Activated naive CD4-positive, alpha-beta T cell treated with anti-CD3 and anti-CD28 coated beads, Interleukin-2, amount 10 ng/mL, durations not matched to agents 7 days and 5 days (primary cell): ENCODE results near the gene CACNA1H.
A peak's percentile ranks its signal among the peaks of the same experiment; 100 is the strongest.
"Not testable (repeated sequence)": the region's sequence is repeated elsewhere in the genome, so short reads cannot be mapped to it uniquely, and the experiment has no call there.

Experiments
- CTCF ChIA-PET: fragments of 350-600 bp; sonication (Branson Sonifier 250); formaldehyde crosslinking; loops from one replicate; lab custom pipeline; 2021; ENCODE audit warnings: antibody characterized with exemption; lab: Charles Lee
- DNase-seq: peaks from one replicate; pipeline ENCODE4 v3.0.0-alpha.2; 2020
- H3K27ac Mint-ChIP-seq: one replicate; pipeline ENCODE4 v1.8.0; 2021; ENCODE audit warnings: mild to moderate bottlenecking, moderate library complexity, mixed read lengths
- H3K27me3 Mint-ChIP-seq: one replicate; pipeline ENCODE4 v1.8.0; 2021; ENCODE audit warnings: mild to moderate bottlenecking, mixed read lengths
- H3K36me3 Mint-ChIP-seq: one replicate; pipeline ENCODE4 v1.8.0; 2021; ENCODE audit warnings: mixed read lengths
- H3K4me1 Mint-ChIP-seq: one replicate; pipeline ENCODE4 v1.8.0; 2021; ENCODE audit warnings: mixed read lengths
- H3K4me3 Mint-ChIP-seq: one replicate; pipeline ENCODE4 v1.8.0; 2021; ENCODE audit warnings: mild to moderate bottlenecking, moderate library complexity, mixed read lengths
- H3K9me3 Mint-ChIP-seq: one replicate; pipeline ENCODE4 v1.8.0; 2021; ENCODE audit warnings: mixed read lengths

CACNA1H gene

GRCh38 chr16:1258906-1259759 is 106.2 kb downstream of the CACNA1H start:
- no peaks in the 10 kb centered on the region for H3K36me3 Mint-ChIP-seq
- no peak overlapping the region for H3K4me3 Mint-ChIP-seq
- H3K27me3 Mint-ChIP-seq, result peaks cover 48% of the 10 kb centered on the region
- H3K9me3 Mint-ChIP-seq, result no peaks in the 10 kb centered on the region
- H3K4me1 Mint-ChIP-seq, result peaks cover 5% of the 10 kb centered on the region
- H3K27ac Mint-ChIP-seq, result no peak overlapping the region
- CTCF ChIA-PET, result no interaction called here
- peak; percentile 26 for DNase-seq

GRCh38 chr16:1259760-1260068 is 106.8 kb downstream of the CACNA1H start:
- Mint-ChIP-seq H3K27me3 (peaks cover 48% of the 10 kb centered on the region), H3K27ac (no peak overlapping the region), H3K4me3 (no peak overlapping the region), H3K36me3 (no peaks in the 10 kb centered on the region), H3K9me3 (peaks cover 5% of the 10 kb centered on the region), H3K4me1 (peaks cover 5% of the 10 kb centered on the region)
- CTCF ChIA-PET, result no interaction called here
- DNase-seq, result no peak

DNA sequence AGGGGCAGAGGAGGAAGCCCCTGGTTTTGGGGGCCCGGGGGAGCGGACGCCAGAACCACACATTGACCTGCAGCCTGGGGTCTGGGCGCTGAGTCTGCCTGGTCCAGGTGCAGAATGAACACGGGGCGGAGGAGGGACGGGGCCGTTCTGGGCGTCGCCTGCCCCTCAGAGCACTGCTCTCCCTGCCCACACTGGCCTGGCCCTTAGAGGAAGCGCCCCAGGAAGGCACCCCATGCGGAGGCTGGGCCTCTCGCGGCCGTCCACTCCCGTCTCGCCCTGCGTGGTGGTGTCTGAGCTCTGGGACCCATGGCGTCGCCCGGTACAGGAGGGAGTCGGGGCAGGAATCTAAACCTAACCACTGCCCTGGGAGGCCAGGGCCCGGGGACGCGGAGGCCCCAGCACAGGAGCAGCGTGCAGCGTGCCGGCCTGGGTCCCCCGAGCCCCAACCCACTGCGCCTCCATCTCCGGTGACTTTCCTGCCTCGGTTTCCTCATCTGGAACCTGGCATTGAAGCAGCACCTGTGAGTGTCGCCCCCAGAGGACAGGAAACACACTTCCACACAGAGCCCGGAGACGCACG is 107.3 kb downstream of the CACNA1H start:
- Mint-ChIP-seq H3K9me3 (peaks cover 9% of the 10 kb centered on the region), H3K4me1 (peaks cover 5% of the 10 kb centered on the region), H3K27me3 (peaks cover 48% of the 10 kb centered on the region), H3K4me3 (no peak overlapping the region), H3K27ac (no peak overlapping the region), H3K36me3 (no peaks in the 10 kb centered on the region)
- CTCF ChIA-PET, result no interaction called here
- no peak for DNase-seq

DNA sequence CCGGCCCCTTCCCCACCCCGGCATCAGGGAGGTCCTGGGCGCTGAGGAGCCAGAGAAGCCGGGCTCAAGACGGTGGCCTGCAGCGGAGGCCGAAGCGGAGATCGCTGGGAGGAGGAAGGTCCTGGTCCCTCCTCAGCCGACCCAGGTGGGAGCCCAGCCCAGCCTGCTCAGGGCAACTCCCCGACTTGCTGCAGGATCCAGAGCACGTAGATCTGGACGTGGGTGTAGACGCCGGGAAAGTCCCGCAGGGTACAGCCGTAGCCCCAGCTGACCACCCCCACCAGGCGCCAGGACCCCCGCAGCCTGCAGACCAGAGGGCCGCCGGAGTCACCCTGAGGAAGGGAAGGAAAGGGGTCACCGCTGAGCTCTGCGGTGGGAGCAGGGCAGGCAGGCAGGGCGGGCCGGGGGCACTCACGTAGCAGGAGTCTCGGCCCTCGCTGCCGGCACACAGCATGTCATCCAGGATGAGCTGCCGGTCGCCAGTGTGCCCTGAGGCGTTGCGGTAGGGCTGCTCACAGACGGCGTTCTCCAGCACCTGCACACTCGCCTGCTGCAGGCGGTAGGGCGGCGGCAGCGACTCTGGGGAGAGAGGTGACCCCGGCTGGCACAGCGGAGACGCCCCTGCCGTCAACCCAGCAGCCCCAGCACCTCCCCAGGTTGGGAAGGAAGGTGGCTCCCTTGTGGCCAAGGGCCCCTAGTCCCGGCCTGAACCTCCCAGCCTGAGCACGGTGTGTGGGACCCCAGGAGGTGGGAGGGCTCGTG is 108.4 kb downstream of the CACNA1H start:
- Mint-ChIP-seq H3K27ac (no peak overlapping the region), H3K9me3 (peaks cover 11% of the 10 kb centered on the region), H3K4me1 (peaks cover 5% of the 10 kb centered on the region), H3K36me3 (no peaks in the 10 kb centered on the region), H3K4me3 (no peak overlapping the region), H3K27me3 (peaks cover 48% of the 10 kb centered on the region)
- CTCF ChIA-PET, result no interaction called here
- DNase-seq, result no peak

DNA sequence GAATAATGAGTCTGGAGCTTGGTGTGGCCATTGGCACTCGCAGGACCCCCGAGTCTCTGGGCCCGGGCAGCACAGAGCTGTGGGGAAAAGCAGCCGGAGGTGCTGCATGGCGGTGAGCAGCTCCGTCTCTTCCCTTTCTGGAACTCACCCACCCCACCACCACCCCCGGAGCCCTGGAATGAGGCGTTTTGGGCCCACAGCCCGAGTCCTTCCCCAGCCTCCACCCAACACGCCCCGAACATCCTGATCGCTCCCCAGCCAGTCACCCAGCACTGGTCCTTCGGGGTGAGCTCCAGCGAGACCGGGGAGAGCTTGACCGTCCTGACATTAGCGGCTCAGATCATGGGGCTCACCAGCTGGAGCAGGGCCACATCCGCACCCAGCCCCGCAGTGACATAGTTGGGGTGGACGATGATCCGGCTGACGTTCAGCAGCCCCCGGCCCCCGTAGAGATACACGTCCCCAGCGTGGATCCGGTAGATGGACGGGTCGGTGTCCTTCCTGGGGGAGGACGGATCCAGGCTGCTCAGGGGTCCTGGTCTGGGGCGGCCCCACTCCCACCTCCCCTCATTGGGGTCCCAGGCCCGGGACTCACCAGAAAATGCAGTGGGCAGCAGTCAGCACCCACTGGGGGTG is 109.4 kb downstream of the CACNA1H start:
- Mint-ChIP-seq H3K27me3 (peaks cover 51% of the 10 kb centered on the region), H3K4me1 (peaks cover 5% of the 10 kb centered on the region), H3K36me3 (no peaks in the 10 kb centered on the region), H3K9me3 (peaks cover 11% of the 10 kb centered on the region), H3K4me3 (no peak overlapping the region), H3K27ac (no peak overlapping the region)
- no peak for DNase-seq
- CTCF ChIA-PET, result no interaction called here

DNA sequence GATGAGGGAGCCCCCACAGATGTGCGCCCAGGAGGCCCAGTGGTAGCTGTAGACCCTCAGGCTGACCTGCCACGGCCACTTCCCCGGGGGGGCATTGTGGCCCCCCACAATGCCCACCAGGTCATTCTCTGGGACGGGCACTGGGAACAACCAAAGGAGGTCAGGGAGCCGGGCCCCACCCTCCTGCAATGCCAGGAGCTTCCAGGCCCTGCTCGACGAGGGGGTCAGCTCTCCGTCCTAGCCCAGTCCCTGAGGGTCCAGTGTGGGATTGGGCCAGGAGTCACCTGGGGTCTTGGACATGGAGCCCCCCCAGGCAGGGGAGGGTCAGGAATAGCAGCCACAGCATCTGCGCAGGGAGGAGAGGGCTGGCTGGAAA is 109.9 kb downstream of the CACNA1H start:
- Mint-ChIP-seq H3K9me3 (peaks cover 11% of the 10 kb centered on the region), H3K27me3 (peaks cover 51% of the 10 kb centered on the region), H3K27ac (no peak overlapping the region), H3K36me3 (no peaks in the 10 kb centered on the region), H3K4me3 (no peak overlapping the region), H3K4me1 (peaks cover 5% of the 10 kb centered on the region)
- no peak for DNase-seq
- CTCF ChIA-PET, result no interaction called here

GRCh38 chr16:1263591-1264344 is 110.9 kb downstream of the CACNA1H start:
- peaks cover 50% of the 10 kb centered on the region for H3K27me3 Mint-ChIP-seq
- H3K4me3 Mint-ChIP-seq, result no peak overlapping the region
- DNase-seq, result no peak
- peaks cover 5% of the 10 kb centered on the region for H3K4me1 Mint-ChIP-seq
- H3K9me3 Mint-ChIP-seq, result peaks cover 11% of the 10 kb centered on the region
- CTCF ChIA-PET, result no interaction called here
- H3K27ac Mint-ChIP-seq, result no peak overlapping the region
- H3K36me3 Mint-ChIP-seq, result no peaks in the 10 kb centered on the region

GRCh38 chr16:1264345-1265089 is 111.6 kb downstream of the CACNA1H start:
- CTCF ChIA-PET, result no interaction called here
- DNase-seq, result no peak
- H3K9me3 Mint-ChIP-seq, result peaks cover 11% of the 10 kb centered on the region
- peaks cover 46% of the 10 kb centered on the region for H3K27me3 Mint-ChIP-seq
- no peaks in the 10 kb centered on the region for H3K4me1 Mint-ChIP-seq
- no peaks in the 10 kb centered on the region for H3K36me3 Mint-ChIP-seq
- H3K27ac Mint-ChIP-seq, result no peak overlapping the region
- H3K4me3 Mint-ChIP-seq, result no peak overlapping the region

DNA sequence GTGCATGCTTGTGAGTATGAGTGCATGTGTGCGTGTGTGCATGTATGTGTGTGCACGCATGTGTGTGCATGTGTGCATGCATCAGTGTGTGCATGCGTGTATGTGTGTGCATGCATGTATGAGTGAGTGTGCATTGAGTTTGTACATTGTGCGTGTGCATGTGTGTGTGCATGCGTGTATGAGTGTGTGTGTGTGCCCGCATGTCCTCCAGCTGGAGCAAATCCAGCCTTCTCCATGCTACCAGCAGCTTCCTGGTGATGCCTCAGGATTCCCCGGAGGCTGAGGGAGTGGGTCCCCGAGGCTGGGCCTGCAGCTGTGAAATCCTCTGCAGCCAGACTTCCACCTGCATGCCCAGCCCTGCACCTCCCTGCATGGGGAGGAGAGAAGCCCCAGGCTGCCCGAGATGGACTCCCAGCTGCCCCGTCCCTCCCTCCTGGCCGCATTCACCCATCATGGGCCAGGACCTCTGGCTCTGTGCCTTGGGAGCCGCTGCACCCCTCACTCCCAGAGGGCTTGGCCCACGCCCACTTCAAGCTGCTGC is 112.3 kb downstream of the CACNA1H start:
- Mint-ChIP-seq H3K4me3 (no peak overlapping the region), H3K27me3 (peaks cover 40% of the 10 kb centered on the region), H3K9me3 (peaks cover 11% of the 10 kb centered on the region), H3K4me1 (no peaks in the 10 kb centered on the region), H3K36me3 (no peaks in the 10 kb centered on the region), H3K27ac (no peak overlapping the region)
- CTCF ChIA-PET, result no interaction called here
- DNase-seq, result no peak

GRCh38 chr16:1265826-1266225 is 112.9 kb downstream of the CACNA1H start:
- DNase-seq, result no peak
- CTCF ChIA-PET, result no interaction called here
- H3K27ac Mint-ChIP-seq, result no peak overlapping the region
- no peak overlapping the region for H3K4me3 Mint-ChIP-seq
- no peaks in the 10 kb centered on the region for H3K4me1 Mint-ChIP-seq
- H3K9me3 Mint-ChIP-seq, result peaks cover 11% of the 10 kb centered on the region
- H3K27me3 Mint-ChIP-seq, result peaks cover 33% of the 10 kb centered on the region
- H3K36me3 Mint-ChIP-seq, result no peaks in the 10 kb centered on the region

DNA sequence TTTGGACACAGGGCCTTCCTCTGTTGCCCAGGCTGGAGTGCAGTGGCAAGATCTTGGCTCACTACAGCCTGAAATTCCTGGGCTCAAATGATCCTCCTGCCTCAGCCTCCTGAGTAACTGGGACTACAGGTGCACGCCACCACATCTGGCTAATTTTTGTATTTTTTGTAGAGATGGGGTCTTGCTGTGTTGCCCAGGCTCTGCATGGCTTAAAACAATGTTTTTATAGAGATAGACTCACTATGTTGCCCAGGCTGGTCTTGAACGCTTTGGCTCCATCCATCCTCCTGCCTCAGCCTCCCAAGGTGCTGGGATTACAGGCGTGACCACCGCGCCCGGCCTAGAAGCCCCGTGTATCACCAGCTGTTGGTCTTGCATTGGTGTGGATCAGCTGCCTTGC is 116.5 kb downstream of the CACNA1H start:
- peaks cover 11% of the 10 kb centered on the region for H3K27me3 Mint-ChIP-seq
- H3K36me3 Mint-ChIP-seq, H3K4me1 Mint-ChIP-seq, H3K27ac Mint-ChIP-seq, H3K9me3 Mint-ChIP-seq, H3K4me3 Mint-ChIP-seq, DNase-seq, CTCF ChIA-PET: not testable (repeated sequence)

DNA sequence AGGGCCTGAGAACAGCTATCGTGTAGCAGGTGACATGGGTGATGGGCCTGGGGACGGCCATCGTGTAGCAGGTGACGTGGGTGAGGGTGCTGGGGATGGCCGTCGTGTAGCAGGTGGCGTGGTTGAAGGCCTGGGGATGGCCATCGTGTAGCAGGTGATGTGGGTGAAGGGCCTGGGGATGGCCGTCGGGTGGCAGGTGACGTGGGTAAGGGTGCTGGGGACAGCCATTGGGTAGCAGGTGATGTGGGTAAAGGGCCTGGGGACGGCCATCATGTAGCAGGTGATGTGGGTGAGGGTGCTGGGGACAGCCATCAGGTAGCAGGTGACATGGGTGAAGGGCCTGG is 118.4 kb downstream of the CACNA1H start:
- H3K4me3 Mint-ChIP-seq, result no peak overlapping the region
- no peaks in the 10 kb centered on the region for H3K9me3 Mint-ChIP-seq
- CTCF ChIA-PET, result no interaction called here
- H3K4me1 Mint-ChIP-seq, result no peaks in the 10 kb centered on the region
- no peaks in the 10 kb centered on the region for H3K36me3 Mint-ChIP-seq
- H3K27ac Mint-ChIP-seq, result no peak overlapping the region
- no peak for DNase-seq
- peaks cover 15% of the 10 kb centered on the region for H3K27me3 Mint-ChIP-seq
